ENCODE measurements around the gene SLC2A11.
"Not testable (repeated sequence)": the region's sequence is repeated elsewhere in the genome, so short reads cannot be mapped to it uniquely, and the experiment has no call there.

SLC2A11 gene

GRCh38 chr22:23858484-23858815 lies 775 bp downstream of the SLC2A11 start:
- Histone ChIP-seq H3K4ac (ENCODE audit: low read depth in 1 of 2, low read length in 2 of 2) (peak overlapping the region in 1 of 2 experiments; percentile 11), H3K4me3 (ENCODE audit: insufficient read depth in 1 of 2, low read depth in 1 of 2, low read length in 2 of 2) (peak overlapping the region; percentile 57 to 96), H3K27me3 (ENCODE audit: control insufficient read depth in 1 of 2, insufficient read depth in 1 of 2, low read length in 2 of 2) (no peaks in the 10 kb centered on the region), H2AFZ (ENCODE audit: low read depth, low read length) (no peak overlapping the region), H4K8ac (ENCODE audit: low read length) (no peak overlapping the region), H3K36me3 (ENCODE audit: control insufficient read depth in 1 of 2, insufficient read depth in 2 of 2, low read depth in 1 of 2, low read length in 2 of 2) (peaks cover 0 to 17% of the 10 kb centered on the region in 2 experiments), H3K14ac (ENCODE audit: low read length in 2 of 2) (no peak overlapping the region), H2BK12ac (ENCODE audit: low read length in 2 of 2) (no peak overlapping the region), H3K9me3 (ENCODE audit: control insufficient read depth, low read length) (no peaks in the 10 kb centered on the region), H3K18ac (ENCODE audit: low read depth in 1 of 2, low read length in 2 of 2) (no peak overlapping the region), H3K27ac (ENCODE audit: low read length, poor library complexity, severe bottlenecking) (no peak overlapping the region), H3K4me2 (ENCODE audit: low read length, poor library complexity, severe bottlenecking) (peak overlapping the region; percentile 85), H3K23ac (ENCODE audit: low read length in 2 of 2) (no peak overlapping the region), H3K4me1 (ENCODE audit: control insufficient read depth, insufficient read depth, low read depth, low read length) (peaks cover 8% of the 10 kb centered on the region), H3K9ac (ENCODE audit: low read length) (peak overlapping the region; percentile 88), H4K91ac (ENCODE audit: low read length) (no peak overlapping the region), H2AK5ac (ENCODE audit: low read length, severe bottlenecking) (no peak overlapping the region), H2BK120ac (ENCODE audit: low read depth, low read length) (no peak overlapping the region), H2BK15ac (ENCODE audit: low read depth, poor library complexity, severe bottlenecking) (no peak overlapping the region), H3K79me1 (replicated peaks; ENCODE audit: low read length, poor library complexity, severe bottlenecking) (peaks cover 8% of the 10 kb centered on the region), H2BK5ac (ENCODE audit: low read depth, low read length, poor library complexity, severe bottlenecking) (no peak overlapping the region)
- DNase-seq: no peak
- 38% methylated on average over 3 of the region's 7 CpGs for WGBS

- H2BK120ac ChIP-seq (ENCODE audit: low read depth, low read length): no peak overlapping the region
- H3K23ac ChIP-seq (ENCODE audit: low read length in 2 of 2): no peak overlapping the region
- H2BK5ac ChIP-seq (ENCODE audit: low read depth, low read length, poor library complexity, severe bottlenecking): no peak overlapping the region
- peaks cover 0 to 23% of the 10 kb centered on the region in 2 experiments for H3K36me3 ChIP-seq (ENCODE audit: control insufficient read depth in 1 of 2, insufficient read depth in 2 of 2, low read depth in 1 of 2, low read length in 2 of 2)
- no peak overlapping the region for H3K4ac ChIP-seq (ENCODE audit: low read depth in 1 of 2, low read length in 2 of 2)
- H3K18ac ChIP-seq (ENCODE audit: low read depth in 1 of 2, low read length in 2 of 2): no peak overlapping the region
- no peak overlapping the region for H2AK5ac ChIP-seq (ENCODE audit: low read length, severe bottlenecking)
- H3K79me1 ChIP-seq (replicated peaks; ENCODE audit: low read length, poor library complexity, severe bottlenecking): peaks cover 11% of the 10 kb centered on the region
- H2AFZ ChIP-seq (ENCODE audit: low read depth, low read length): no peak overlapping the region
- no peaks in the 10 kb centered on the region for H3K27me3 ChIP-seq (ENCODE audit: control insufficient read depth in 1 of 2, insufficient read depth in 1 of 2, low read length in 2 of 2)
- no peak overlapping the region for H3K14ac ChIP-seq (ENCODE audit: low read length in 2 of 2)
- H3K9ac ChIP-seq (ENCODE audit: low read length): no peak overlapping the region
- H3K4me3 ChIP-seq (ENCODE audit: insufficient read depth in 1 of 2, low read depth in 1 of 2, low read length in 2 of 2): no peak overlapping the region
- WGBS: 99% methylated on average over 4 of the region's 4 CpGs
- no peak overlapping the region for H2BK15ac ChIP-seq (ENCODE audit: low read depth, poor library complexity, severe bottlenecking)
- no peak overlapping the region for H2BK12ac ChIP-seq (ENCODE audit: low read length in 2 of 2)
- H3K27ac ChIP-seq (ENCODE audit: low read length, poor library complexity, severe bottlenecking): no peak overlapping the region
- DNase-seq: no peak
- no peaks in the 10 kb centered on the region for H3K9me3 ChIP-seq (ENCODE audit: control insufficient read depth, low read length)
- H3K4me2 ChIP-seq (ENCODE audit: low read length, poor library complexity, severe bottlenecking): no peak overlapping the region
- peaks cover 8% of the 10 kb centered on the region for H3K4me1 ChIP-seq (ENCODE audit: control insufficient read depth, insufficient read depth, low read depth, low read length)
- H4K91ac ChIP-seq (ENCODE audit: low read length): no peak overlapping the region
- no peak overlapping the region for H4K8ac ChIP-seq (ENCODE audit: low read length)
Observed at GRCh38 chr22:23859201-23859600, 1.5 kb downstream of the SLC2A11 start.

GRCh38 chr22:23860187-23860586 lies 2.5 kb downstream of the SLC2A11 start:
- H4K8ac ChIP-seq (ENCODE audit: low read length); H3K4me1 ChIP-seq (ENCODE audit: control insufficient read depth, insufficient read depth, low read depth, low read length); H2AFZ ChIP-seq (ENCODE audit: low read depth, low read length); H3K27me3 ChIP-seq (ENCODE audit: control insufficient read depth in 1 of 2, insufficient read depth in 1 of 2, low read length in 2 of 2); H3K27ac ChIP-seq (ENCODE audit: low read length, poor library complexity, severe bottlenecking); H4K91ac ChIP-seq (ENCODE audit: low read length); H2AK5ac ChIP-seq (ENCODE audit: low read length, severe bottlenecking); H3K9me3 ChIP-seq (ENCODE audit: control insufficient read depth, low read length); H3K4me2 ChIP-seq (ENCODE audit: low read length, poor library complexity, severe bottlenecking); H3K4ac ChIP-seq (ENCODE audit: low read depth in 1 of 2, low read length in 2 of 2); H3K23ac ChIP-seq (ENCODE audit: low read length in 2 of 2); DNase-seq; H2BK120ac ChIP-seq (ENCODE audit: low read depth, low read length); H2BK12ac ChIP-seq (ENCODE audit: low read length in 2 of 2); H2BK5ac ChIP-seq (ENCODE audit: low read depth, low read length, poor library complexity, severe bottlenecking); H2BK15ac ChIP-seq (ENCODE audit: low read depth, poor library complexity, severe bottlenecking); H3K4me3 ChIP-seq (ENCODE audit: insufficient read depth in 1 of 2, low read depth in 1 of 2, low read length in 2 of 2); H3K14ac ChIP-seq (ENCODE audit: low read length in 2 of 2); H3K9ac ChIP-seq (ENCODE audit: low read length); H3K18ac ChIP-seq (ENCODE audit: low read depth in 1 of 2, low read length in 2 of 2): not testable (repeated sequence)
- WGBS: 81% methylated on average over 8 of the region's 8 CpGs
- H3K36me3 ChIP-seq (ENCODE audit: control insufficient read depth in 1 of 2, insufficient read depth in 2 of 2, low read depth in 1 of 2, low read length in 2 of 2): peaks cover 0 to 23% of the 10 kb centered on the region in 2 experiments
- H3K79me1 ChIP-seq (replicated peaks; ENCODE audit: low read length, poor library complexity, severe bottlenecking): peaks cover 11% of the 10 kb centered on the region

GRCh38 chr22:23862103-23862502 lies 4.4 kb downstream of the SLC2A11 start:
- no peaks in the 10 kb centered on the region for H3K27me3 ChIP-seq (ENCODE audit: control insufficient read depth in 1 of 2, insufficient read depth in 1 of 2, low read length in 2 of 2)
- no peak overlapping the region for H2BK12ac ChIP-seq (ENCODE audit: low read length in 2 of 2)
- H2AFZ ChIP-seq (ENCODE audit: low read depth, low read length): no peak overlapping the region
- no peak overlapping the region for H3K18ac ChIP-seq (ENCODE audit: low read depth in 1 of 2, low read length in 2 of 2)
- H4K91ac ChIP-seq (ENCODE audit: low read length): no peak overlapping the region
- H3K36me3 ChIP-seq (ENCODE audit: control insufficient read depth in 1 of 2, insufficient read depth in 2 of 2, low read depth in 1 of 2, low read length in 2 of 2): peaks cover 2 to 38% of the 10 kb centered on the region in 2 experiments
- peaks cover 13% of the 10 kb centered on the region for H3K79me1 ChIP-seq (replicated peaks; ENCODE audit: low read length, poor library complexity, severe bottlenecking)
- H3K27ac ChIP-seq (ENCODE audit: low read length, poor library complexity, severe bottlenecking): no peak overlapping the region
- no peak overlapping the region for H3K14ac ChIP-seq (ENCODE audit: low read length in 2 of 2)
- H3K23ac ChIP-seq (ENCODE audit: low read length in 2 of 2): no peak overlapping the region
- H2BK120ac ChIP-seq (ENCODE audit: low read depth, low read length): no peak overlapping the region
- peak overlapping the region; percentile 40 for H4K8ac ChIP-seq (ENCODE audit: low read length)
- no peak overlapping the region for H3K9ac ChIP-seq (ENCODE audit: low read length)
- H2AK5ac ChIP-seq (ENCODE audit: low read length, severe bottlenecking): no peak overlapping the region
- H2BK15ac ChIP-seq (ENCODE audit: low read depth, poor library complexity, severe bottlenecking): no peak overlapping the region
- H3K4me2 ChIP-seq (ENCODE audit: low read length, poor library complexity, severe bottlenecking): no peak overlapping the region
- no peak overlapping the region for H3K4me3 ChIP-seq (ENCODE audit: insufficient read depth in 1 of 2, low read depth in 1 of 2, low read length in 2 of 2)
- DNase-seq: peak; percentile 49
- peaks cover 8% of the 10 kb centered on the region for H3K4me1 ChIP-seq (ENCODE audit: control insufficient read depth, insufficient read depth, low read depth, low read length)
- H3K4ac ChIP-seq (ENCODE audit: low read depth in 1 of 2, low read length in 2 of 2): no peak overlapping the region
- WGBS: 86% methylated on average over 1 of the region's 3 CpGs
- no peak overlapping the region for H2BK5ac ChIP-seq (ENCODE audit: low read depth, low read length, poor library complexity, severe bottlenecking)
- no peaks in the 10 kb centered on the region for H3K9me3 ChIP-seq (ENCODE audit: control insufficient read depth, low read length)

Data from mesenchymal stem cell (in vitro differentiated cells and primary cell).